Body of pancreas (tissue), 4 donors: ENCODE data around the gene PIANP.
A peak's percentile ranks its signal among the peaks of the same experiment; 100 is the strongest.

Experiments used
- POLR2A ChIP-seq, 3 donors: fragments of 450-650 bp; IDR thresholded peaks; one replicate each; pipeline ENCODE4 v1.6.1; 2016; ENCODE audit warnings: antibody characterized with exemption in 3 of 3, mild to moderate bottlenecking in 2 of 3
- TF ChIP-seq, protein P1 (sequence below), 7 experiments: fragments of 450-650 bp in 4 of 7; fragments of 200-600 bp in 3 of 7; sonication (generic) in 3 of 7; IDR thresholded peaks; one replicate each; pipeline ENCODE4 v1.5.1; 2016 to 2019; ENCODE audit warnings: antibody characterized with exemption in 7 of 7

DNA sequence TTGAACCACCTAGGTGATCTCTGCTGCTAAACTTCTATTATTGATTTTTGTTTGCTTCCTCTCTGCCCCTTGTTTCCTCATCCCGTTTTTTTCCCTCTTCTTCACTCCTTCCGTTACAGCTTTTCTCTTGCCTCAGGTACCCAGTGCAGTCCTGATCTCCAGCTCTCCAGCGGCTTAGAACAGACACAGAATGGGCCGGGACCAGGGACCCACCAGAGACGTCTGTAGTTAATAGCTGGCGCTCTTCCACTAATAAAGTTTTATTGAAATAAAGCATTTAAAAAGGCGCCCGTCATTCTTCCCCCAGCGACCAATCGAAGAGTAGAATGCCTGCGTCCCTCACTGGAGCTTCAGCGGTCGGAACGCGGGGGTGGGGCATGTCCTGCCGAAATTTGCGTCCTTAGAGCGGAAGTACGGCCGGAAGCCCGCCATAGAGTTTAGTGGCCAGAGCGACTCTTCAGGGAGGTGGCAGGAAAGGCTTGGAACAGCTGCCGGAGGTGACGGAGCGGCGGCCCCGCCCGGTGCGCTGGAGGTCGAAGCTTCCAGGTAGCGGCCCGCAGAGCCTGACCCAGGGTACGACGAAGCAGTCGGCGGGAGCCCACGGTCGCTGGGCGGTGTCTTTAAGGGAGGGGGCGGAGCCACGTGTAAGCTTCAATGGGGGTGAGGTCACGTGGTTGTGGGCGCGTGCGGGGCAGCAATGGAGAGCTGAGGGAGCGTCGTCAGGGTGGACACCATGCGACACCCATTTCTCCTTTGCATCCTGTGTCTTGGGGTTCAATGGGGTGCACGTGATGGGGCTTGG, 23.2 kb upstream of the PIANP start, which contains the start of gene COPS7A:
- TF ChIP-seq, protein P1, sequence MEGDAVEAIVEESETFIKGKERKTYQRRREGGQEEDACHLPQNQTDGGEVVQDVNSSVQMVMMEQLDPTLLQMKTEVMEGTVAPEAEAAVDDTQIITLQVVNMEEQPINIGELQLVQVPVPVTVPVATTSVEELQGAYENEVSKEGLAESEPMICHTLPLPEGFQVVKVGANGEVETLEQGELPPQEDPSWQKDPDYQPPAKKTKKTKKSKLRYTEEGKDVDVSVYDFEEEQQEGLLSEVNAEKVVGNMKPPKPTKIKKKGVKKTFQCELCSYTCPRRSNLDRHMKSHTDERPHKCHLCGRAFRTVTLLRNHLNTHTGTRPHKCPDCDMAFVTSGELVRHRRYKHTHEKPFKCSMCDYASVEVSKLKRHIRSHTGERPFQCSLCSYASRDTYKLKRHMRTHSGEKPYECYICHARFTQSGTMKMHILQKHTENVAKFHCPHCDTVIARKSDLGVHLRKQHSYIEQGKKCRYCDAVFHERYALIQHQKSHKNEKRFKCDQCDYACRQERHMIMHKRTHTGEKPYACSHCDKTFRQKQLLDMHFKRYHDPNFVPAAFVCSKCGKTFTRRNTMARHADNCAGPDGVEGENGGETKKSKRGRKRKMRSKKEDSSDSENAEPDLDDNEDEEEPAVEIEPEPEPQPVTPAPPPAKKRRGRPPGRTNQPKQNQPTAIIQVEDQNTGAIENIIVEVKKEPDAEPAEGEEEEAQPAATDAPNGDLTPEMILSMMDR (IDR thresholded peaks at IDR 0.05) = peak in 1 of 7 experiments; percentile 23
- TF ChIP-seq POLR2A (IDR thresholded peaks at IDR 0.05) = peak; percentile 40 to 83 (median 79)
